Endothelial cell of umbilical vein (primary cell): ENCODE measurements around the gene PRDM11. TPM values are rescaled to one million over a fixed set of nuclear protein-coding genes. Genes with fewer than 3 reads are reported as not detected.

Experiments
- BruUV-seq: library from RNA; stranded (reverse); fragments of 400-500 nt; replicated peaks from 2 replicates; lab custom pipeline; 2021; lab: Mats Ljungman, UMichigan
- CTCF ChIA-PET: fragments of 300-600, 350-600 bp; sonication (Branson Sonifier 250); formaldehyde crosslinking; loops from one replicate; lab custom pipeline; 2021; ENCODE audit warnings: antibody characterized with exemption, inconsistent platforms; lab: Charles Lee
- POLR2A ChIA-PET: fragments of 300-600, 350-600 bp; sonication (Branson Sonifier 250); formaldehyde crosslinking; loops from one replicate; lab custom pipeline; 2021; ENCODE audit warnings: antibody characterized with exemption, inconsistent platforms; lab: Charles Lee
- DNase-seq: peaks from one replicate; pipeline ENCODE4 v3.0.0-alpha.2; 2011; ENCODE audit warnings: low read depth, low spot score
- FAIRE-seq: peaks from 2 replicates; lab custom pipeline; 2011; peaks lifted over from hg19 to GRCh38; lab: Jason Lieb, UNC
- H2AFZ ChIP-seq: 2 replicates; pipeline ENCODE4 v1.6.0; 2012; ENCODE audit warnings: low read depth, low read length, control low read depth, inconsistent platforms
- H3K27ac ChIP-seq: 2 replicates; pipeline ENCODE4 v1.5.1; 2011; ENCODE audit warnings: low read depth, mild to moderate bottlenecking, control low read depth, low read length, moderate library complexity; ENCODE audit not compliant: insufficient read depth
- H3K27me3 ChIP-seq, 2 experiments: 2 replicates each; pipeline versions ENCODE4 v1.6.0 to v1.6.1; 2011; ENCODE audit warnings: low read length in 2 of 2, mixed read lengths in 1 of 2; ENCODE audit not compliant: control insufficient read depth in 2 of 2, insufficient read depth in 2 of 2
- H3K36me3 ChIP-seq, 2 experiments: 2 replicates in 1 of 2; 3 replicates in 1 of 2; pipeline ENCODE4 v1.5.1; 2011; ENCODE audit warnings: low read length in 2 of 2, mild to moderate bottlenecking in 1 of 2, moderate library complexity in 1 of 2; ENCODE audit not compliant: control insufficient read depth in 2 of 2, insufficient read depth in 2 of 2; ENCODE audit errors: extremely low read depth in 1 of 2
- H3K4me1 ChIP-seq: 3 replicates; pipeline ENCODE4 v1.5.1; 2011; ENCODE audit warnings: mild to moderate bottlenecking, low read length; ENCODE audit not compliant: control insufficient read depth, insufficient read depth; ENCODE audit errors: extremely low read depth
- H3K4me2 ChIP-seq: 2 replicates; pipeline ENCODE4 v1.6.1; 2011; ENCODE audit warnings: low read length, control low read depth, mixed read lengths; ENCODE audit not compliant: insufficient read depth
- H3K4me3 ChIP-seq, 3 experiments: fragments of 200-600 bp in 1 of 3; sonication (generic), shearing (Covaris generic) in 1 of 3; replicated peaks in 1 of 3; 2 replicates each; pipeline ENCODE4 v1.5.1; 2011 to 2016; ENCODE audit warnings: control low read depth in 3 of 3, low read length in 3 of 3, mild to moderate bottlenecking in 2 of 3, inconsistent platforms in 1 of 3, low read depth in 1 of 3, moderate library complexity in 1 of 3; ENCODE audit not compliant: insufficient read depth in 1 of 3
- H3K79me2 ChIP-seq: 2 replicates; pipeline ENCODE4 v1.6.0; 2012; ENCODE audit warnings: low read length, inconsistent platforms; ENCODE audit not compliant: control insufficient read depth, insufficient read depth
- H3K9ac ChIP-seq: replicated peaks from 2 replicates; pipeline ENCODE3; 2011; ENCODE audit warnings: low read length, control low read depth; ENCODE audit not compliant: insufficient read depth; ENCODE audit errors: extremely low read depth
- H3K9me1 ChIP-seq: replicated peaks from 3 replicates; pipeline ENCODE4 v1.6.0; 2011; ENCODE audit warnings: mild to moderate bottlenecking, low read length; ENCODE audit not compliant: control insufficient read depth, insufficient read depth; ENCODE audit errors: extremely low read depth
- H3K9me3 ChIP-seq: replicated peaks from 2 replicates; pipeline ENCODE4 v1.5.1; 2012; ENCODE audit warnings: low read length, inconsistent platforms; ENCODE audit not compliant: control insufficient read depth, insufficient read depth
- H4K20me1 ChIP-seq: replicated peaks from 2 replicates; pipeline ENCODE3; 2011; ENCODE audit warnings: mild to moderate bottlenecking, low read length; ENCODE audit not compliant: control insufficient read depth, insufficient read depth; ENCODE audit errors: extremely low read depth
- EZH2 ChIP-seq: IDR thresholded peaks from 2 replicates; pipeline ENCODE4 v1.6.1; 2012; ENCODE audit warnings: borderline replicate concordance, low read depth, mild to moderate bottlenecking, moderate library complexity, low read length, inconsistent platforms; ENCODE audit not compliant: severe bottlenecking
- FOS ChIP-seq: IDR thresholded peaks from 2 replicates; pipeline ENCODE4 v1.6.1; 2011; ENCODE audit warnings: mild to moderate bottlenecking, low read length, moderate library complexity, borderline replicate concordance; ENCODE audit not compliant: insufficient read depth
- GATA2 ChIP-seq: IDR thresholded peaks from 2 replicates; pipeline ENCODE4 v1.7.0; 2011; ENCODE audit warnings: low read depth, mild to moderate bottlenecking, moderate library complexity, mixed read lengths, low read length; ENCODE audit not compliant: insufficient read length, insufficient read depth
- JUN ChIP-seq: IDR thresholded peaks from 2 replicates; pipeline ENCODE4 v1.6.1; 2011; ENCODE audit warnings: borderline replicate concordance, low read depth; ENCODE audit not compliant: insufficient read length, insufficient read depth
- MYC ChIP-seq: IDR thresholded peaks from one replicate; pipeline ENCODE4 v1.6.1; 2011; ENCODE audit warnings: mild to moderate bottlenecking, low read depth, low read length
- POLR2A ChIP-seq: IDR thresholded peaks from 2 replicates; pipeline ENCODE4 v1.6.1; 2012; ENCODE audit warnings: low read depth, mild to moderate bottlenecking, control low read depth, low read length
- POLR2AphosphoS5 ChIP-seq: IDR thresholded peaks from 2 replicates; pipeline ENCODE4 v1.6.1; 2012; ENCODE audit warnings: low read depth, mild to moderate bottlenecking, control low read depth, low read length, moderate library complexity; ENCODE audit not compliant: insufficient read depth
- dilution Hi-C: fragments of 300-500 bp; cut with MboI; formaldehyde crosslinking; loops from one replicate; pipeline ENCODE4 v1.15.0; 2019; ENCODE audit warnings: low sequenced_read_pairs; ENCODE audit not compliant: extremely low pct_ligation_motif_present
- intact Hi-C: fragments of 100-400 bp; cut with micrococcal nuclease; formaldehyde crosslinking; loops from one replicate; pipeline ENCODE4 v1.10.0; 2022
- polyA plus RNA-seq, 4 experiments: library from polyadenylated mRNA; depleted of rRNA in 3 of 4; stranded (reverse) in 3 of 4; unstranded in 1 of 4; fragments of >200 nt; gene quantifications; 2 replicates each; pipeline versions ENCODE4 v1.2.1 to v1.2.3, GENCODE V29; 2011 to 2012; ENCODE audit warnings: missing spikeins in 1 of 4
- total RNA-seq: library from RNA; stranded (reverse); gene quantifications from 2 replicates; pipeline ENCODE4 v1.2.3, GENCODE V29; 2021
- TF ChIP-seq, protein P1 (sequence below): IDR thresholded peaks from 2 replicates; pipeline ENCODE4 v1.6.1; 2011; ENCODE audit not compliant: insufficient read depth, insufficient read length
- TF ChIP-seq, protein P2 (sequence below), 2 donors: IDR thresholded peaks; 1 replicate in 1 of 2; 2 replicates in 1 of 2; pipeline ENCODE4 v1.5.1; 2011; ENCODE audit warnings: low read length in 2 of 2, mild to moderate bottlenecking in 2 of 2, moderate library complexity in 2 of 2, control low read depth in 1 of 2, inconsistent platforms in 1 of 2, low read depth in 1 of 2; ENCODE audit not compliant: insufficient read depth in 1 of 2; ENCODE audit errors: extremely low read depth in 1 of 2

Gene PRDM11
- total and polyA plus RNA-seq, 2 donors (not counting 3 experiments of a cell fraction or from before 2014, with no cell fraction given), result 6.9 to 14.1 TPM

DNA sequence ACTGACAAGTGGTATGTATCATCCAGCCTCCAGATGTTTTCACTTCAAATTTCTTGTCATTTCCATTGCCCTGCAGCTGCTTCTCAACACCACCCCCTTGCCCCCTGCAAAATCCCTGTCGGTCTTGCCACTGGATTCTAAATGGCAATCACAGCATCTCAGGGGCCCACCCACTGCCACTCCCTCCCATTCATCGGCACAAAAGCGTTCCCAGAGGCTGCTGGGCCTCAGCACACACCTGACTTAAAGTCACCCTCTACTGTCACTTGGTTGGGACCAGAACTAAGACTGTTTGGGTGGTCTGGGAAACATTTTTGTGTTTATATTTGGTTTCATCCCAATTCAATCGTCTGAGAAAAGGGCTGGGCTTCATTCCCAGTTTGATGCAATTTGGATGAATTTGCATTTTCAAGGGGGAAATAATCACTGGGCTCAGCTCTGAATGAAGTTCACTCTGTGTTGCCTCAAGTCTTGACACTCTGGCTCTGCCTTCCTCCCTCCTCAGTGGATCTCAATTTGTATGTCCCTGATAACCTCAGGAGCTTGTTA is 112.6 kb downstream of the PRDM11 start:
- Histone ChIP-seq H3K4me1 (no peaks in the 10 kb centered on the region), H3K4me3 (no peak overlapping the region), H3K27me3 (peaks cover 0 to under 1% of the 10 kb centered on the region in 2 experiments), H3K36me3 (no peaks in the 10 kb centered on the region), H3K4me2 (no peak overlapping the region), H3K9ac (no peak overlapping the region), H3K9me1 (no peaks in the 10 kb centered on the region), H3K9me3 (no peaks in the 10 kb centered on the region), H3K79me2 (no peaks in the 10 kb centered on the region), H3K27ac (no peak overlapping the region), H4K20me1 (no peaks in the 10 kb centered on the region), H2AFZ (no peak overlapping the region)
- no TSS peak for BruUV-seq
- intact Hi-C loops, result no loop called here
- DNase-seq, result no peak
- ChIA-PET POLR2A (no interaction called here), CTCF (interaction anchor here (2.6 kb wide), 1 partner anchor 148 kb away, joined by 8 read pairs; no protein-coding TSS in a partner anchor)
- dilution Hi-C loops, result no loop called here
- TF ChIP-seq POLR2A, result no peak
- TF ChIP-seq, protein P1, sequence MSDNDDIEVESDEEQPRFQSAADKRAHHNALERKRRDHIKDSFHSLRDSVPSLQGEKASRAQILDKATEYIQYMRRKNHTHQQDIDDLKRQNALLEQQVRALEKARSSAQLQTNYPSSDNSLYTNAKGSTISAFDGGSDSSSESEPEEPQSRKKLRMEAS, result no peak
- TF ChIP-seq, protein P2, sequence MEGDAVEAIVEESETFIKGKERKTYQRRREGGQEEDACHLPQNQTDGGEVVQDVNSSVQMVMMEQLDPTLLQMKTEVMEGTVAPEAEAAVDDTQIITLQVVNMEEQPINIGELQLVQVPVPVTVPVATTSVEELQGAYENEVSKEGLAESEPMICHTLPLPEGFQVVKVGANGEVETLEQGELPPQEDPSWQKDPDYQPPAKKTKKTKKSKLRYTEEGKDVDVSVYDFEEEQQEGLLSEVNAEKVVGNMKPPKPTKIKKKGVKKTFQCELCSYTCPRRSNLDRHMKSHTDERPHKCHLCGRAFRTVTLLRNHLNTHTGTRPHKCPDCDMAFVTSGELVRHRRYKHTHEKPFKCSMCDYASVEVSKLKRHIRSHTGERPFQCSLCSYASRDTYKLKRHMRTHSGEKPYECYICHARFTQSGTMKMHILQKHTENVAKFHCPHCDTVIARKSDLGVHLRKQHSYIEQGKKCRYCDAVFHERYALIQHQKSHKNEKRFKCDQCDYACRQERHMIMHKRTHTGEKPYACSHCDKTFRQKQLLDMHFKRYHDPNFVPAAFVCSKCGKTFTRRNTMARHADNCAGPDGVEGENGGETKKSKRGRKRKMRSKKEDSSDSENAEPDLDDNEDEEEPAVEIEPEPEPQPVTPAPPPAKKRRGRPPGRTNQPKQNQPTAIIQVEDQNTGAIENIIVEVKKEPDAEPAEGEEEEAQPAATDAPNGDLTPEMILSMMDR (IDR thresholded peaks at IDR 0.05; ENCODE audit: extremely low read depth in 1 of 2, insufficient read depth in 1 of 2, low read depth in 1 of 2, low read length in 2 of 2), result no peak
- TF ChIP-seq GATA2, result no peak
- TF ChIP-seq EZH2, result no peak
- no peak for FAIRE-seq

DNA sequence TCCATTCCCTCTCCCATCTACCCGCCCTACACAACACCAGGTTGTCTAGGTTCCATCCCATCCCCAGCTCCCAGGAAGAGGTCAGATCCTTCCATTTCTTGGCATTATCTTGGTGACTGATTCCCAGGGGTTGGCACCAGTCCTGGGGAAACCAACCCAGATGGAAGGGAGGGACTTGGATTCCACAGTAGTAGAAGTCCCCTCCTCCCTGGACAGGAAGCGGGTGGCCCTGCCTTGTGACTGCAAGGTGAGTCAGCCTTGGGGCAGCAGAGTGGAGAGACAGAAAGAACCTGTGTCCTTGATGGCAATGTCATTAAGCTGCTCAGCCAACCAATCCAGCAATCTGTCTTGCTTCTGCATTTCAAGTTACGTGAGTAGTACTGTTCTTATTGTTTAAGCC is 113.2 kb downstream of the PRDM11 start:
- no peaks in the 10 kb centered on the region for H3K27me3 ChIP-seq
- dilution Hi-C loops, result no loop called here
- no peak for DNase-seq
- no peak overlapping the region for H3K9ac ChIP-seq
- no peaks in the 10 kb centered on the region for H3K9me1 ChIP-seq
- H2AFZ ChIP-seq, result no peak overlapping the region
- no peak overlapping the region for H3K4me2 ChIP-seq
- no peak overlapping the region for H3K27ac ChIP-seq
- no peaks in the 10 kb centered on the region for H4K20me1 ChIP-seq
- H3K4me3 ChIP-seq, result no peak overlapping the region
- FAIRE-seq, result no peak
- TF ChIP-seq FOS (no peak), GATA2 (no peak), POLR2AphosphoS5 (no peak), MYC (no peak), POLR2A (no peak), JUN (no peak), EZH2 (no peak)
- TF ChIP-seq, protein P2 (IDR thresholded peaks at IDR 0.05; ENCODE audit: extremely low read depth in 1 of 2, insufficient read depth in 1 of 2, low read depth in 1 of 2, low read length in 2 of 2), result no peak
- TF ChIP-seq, protein P1, result no peak
- H3K36me3 ChIP-seq, result no peaks in the 10 kb centered on the region
- no peaks in the 10 kb centered on the region for H3K4me1 ChIP-seq
- no peaks in the 10 kb centered on the region for H3K9me3 ChIP-seq
- CTCF ChIA-PET, result interaction anchor here (2.6 kb wide), 1 partner anchor 149 kb away, joined by 8 read pairs; no protein-coding TSS in a partner anchor
- no TSS peak for BruUV-seq
- POLR2A ChIA-PET, result no interaction called here
- no peaks in the 10 kb centered on the region for H3K79me2 ChIP-seq
- intact Hi-C loops, result no loop called here
